Natural killer cell (primary cell): ENCODE measurements around the gene ACVR1. TPM values are rescaled to one million over a fixed set of nuclear protein-coding genes. Genes with fewer than 3 reads are reported as not detected.

ENCODE experiments used
- ATAC-seq, 3 donors: fragments of 150-1000 bp in 2 of 3; fragments of 200-7000 bp in 1 of 3; cut with Tn5 transposase; 1 replicate in 1 of 3; 2 replicates in 2 of 3; pipeline ENCODE4 v1.10.0; 2021; ENCODE audit warnings: mild to moderate bottlenecking in 2 of 3, moderate library complexity in 2 of 3
- DNase-seq, 2 donors: peaks; one replicate each; pipeline versions ENCODE4 v3.0.0 to v3.0.0-alpha.2; 2013 to 2021; ENCODE audit warnings: mixed read lengths in 1 of 2
- H3K27ac ChIP-seq: one replicate; pipeline ENCODE4 v1.5.1; 2013; ENCODE audit warnings: mild to moderate bottlenecking, low read length
- H3K27me3 ChIP-seq: one replicate; pipeline ENCODE4 v1.6.1; 2013; ENCODE audit warnings: low read length; ENCODE audit not compliant: control insufficient read depth, insufficient read depth
- H3K36me3 ChIP-seq: one replicate; pipeline ENCODE4 v1.6.1; 2013; ENCODE audit warnings: low read length; ENCODE audit not compliant: control insufficient read depth, insufficient read depth
- H3K4me1 ChIP-seq: one replicate; pipeline ENCODE4 v1.6.1; 2013; ENCODE audit warnings: low read length; ENCODE audit not compliant: control insufficient read depth, insufficient read depth
- H3K4me3 ChIP-seq: one replicate; pipeline ENCODE4 v1.5.1; 2013; ENCODE audit warnings: low read length
- H3K9me3 ChIP-seq: one replicate; pipeline ENCODE4 v1.6.1; 2013; ENCODE audit warnings: low read length; ENCODE audit not compliant: control insufficient read depth, insufficient read depth
- H3K27ac Mint-ChIP-seq, 2 donors: one replicate each; pipeline ENCODE4 v1.8.0; 2022; ENCODE audit warnings: mild to moderate bottlenecking in 2 of 2, mixed read lengths in 2 of 2, moderate library complexity in 1 of 2
- H3K27me3 Mint-ChIP-seq, 2 donors: one replicate each; pipeline ENCODE4 v1.8.0; 2022; ENCODE audit warnings: low read depth in 2 of 2, mixed read lengths in 2 of 2
- H3K36me3 Mint-ChIP-seq: one replicate; pipeline ENCODE4 v1.8.0; 2022; ENCODE audit warnings: mixed read lengths
- H3K4me1 Mint-ChIP-seq, 2 donors: one replicate each; pipeline ENCODE4 v1.8.0; 2022; ENCODE audit warnings: mixed read lengths in 2 of 2
- H3K4me3 Mint-ChIP-seq: one replicate; pipeline ENCODE4 v1.8.0; 2022; ENCODE audit warnings: mild to moderate bottlenecking, moderate library complexity, mixed read lengths
- H3K9me3 Mint-ChIP-seq, 2 donors: one replicate each; pipeline ENCODE4 v1.8.0; 2022; ENCODE audit warnings: mixed read lengths in 2 of 2
- CTCF ChIP-seq: fragments of 200-600 bp; IDR thresholded peaks from one replicate; pipeline ENCODE4 v1.8.0; 2022; ENCODE audit warnings: antibody characterized with exemption
- WGBS: methylation state at CpG from one replicate; pipeline ENCODE4 v1.1.7; 2013; ENCODE audit warnings: missing lambda C conversion rate; ENCODE audit not compliant: insufficient coverage; 5-methylcytosine and 5-hydroxymethylcytosine counted together
- intact Hi-C: fragments of 100-400 bp; cut with micrococcal nuclease; formaldehyde crosslinking; loops from one replicate; pipeline ENCODE4 v1.14.2; 2022
- total RNA-seq, 4 donors: library from RNA; stranded (reverse); fragments of 120-200 nt in 1 of 4; gene quantifications; one replicate each; pipeline versions ENCODE4 v1.2.3 to v1.2.4, GENCODE V29; 2013 to 2022

Gene ACVR1
- total RNA-seq, 3 donors from 2014 or later (not counting 1 experiment from before 2014, with no cell fraction given): 3.3 to 6.9 (median 6.1) TPM

- H3K9me3 ChIP-seq: no peaks in the 10 kb centered on the region
- WGBS: 92% methylated on average over 5 of the region's 5 CpGs
- no peak overlapping the region for H3K4me3 ChIP-seq
- no peak overlapping the region for H3K27ac ChIP-seq
- TF ChIP-seq CTCF: no peak
- Mint-ChIP-seq H3K4me1 (peaks cover 0 to 6% of the 10 kb centered on the region in 2 donors), H3K9me3 (no peaks in the 10 kb centered on the region), H3K4me3 (no peak overlapping the region), H3K27me3 (peaks cover 0 to 4% of the 10 kb centered on the region in 2 donors), H3K36me3 (no peaks in the 10 kb centered on the region), H3K27ac (no peak overlapping the region)
- intact Hi-C loops: no loop called here
- no peaks in the 10 kb centered on the region for H3K27me3 ChIP-seq
- ATAC-seq (no peak), DNase-seq (no peak)
- no peaks in the 10 kb centered on the region for H3K36me3 ChIP-seq
- H3K4me1 ChIP-seq: no peaks in the 10 kb centered on the region
These were observed 27.5 kb upstream of the ACVR1 start for GRCh38 chr2:157903626-157904025.

GRCh38 chr2:157903151-157903550 lies 27.0 kb upstream of the ACVR1 start:
- no peaks in the 10 kb centered on the region for H3K36me3 Mint-ChIP-seq

GRCh38 chr2:157902692-157903091 lies 26.6 kb upstream of the ACVR1 start:
- H3K4me3 ChIP-seq: no peak overlapping the region
- no peak for DNase-seq
- Mint-ChIP-seq H3K27ac (no peak overlapping the region), H3K9me3 (no peaks in the 10 kb centered on the region), H3K4me1 (peaks cover 4 to 12% of the 10 kb centered on the region in 2 donors), H3K27me3 (peaks cover 0 to 4% of the 10 kb centered on the region in 2 donors), H3K4me3 (no peak overlapping the region), H3K36me3 (no peaks in the 10 kb centered on the region)
- intact Hi-C loops: no loop called here
- TF ChIP-seq CTCF: no peak
- ATAC-seq: no peak
- peaks cover 4% of the 10 kb centered on the region for H3K4me1 ChIP-seq
- H3K36me3 ChIP-seq: no peaks in the 10 kb centered on the region
- WGBS: 100% methylated on average over 1 of the region's 1 CpG
- no peaks in the 10 kb centered on the region for H3K9me3 ChIP-seq
- H3K27me3 ChIP-seq: no peaks in the 10 kb centered on the region
- H3K27ac ChIP-seq: no peak overlapping the region

More at GRCh38 chr2:157903151-157903550, 27.0 kb upstream of the ACVR1 start:
- WGBS: 93% methylated on average over 3 of the region's 4 CpGs
- intact Hi-C loops: no loop called here
- Mint-ChIP-seq H3K4me1 (peaks cover 0 to 9% of the 10 kb centered on the region in 2 donors), H3K27me3 (peaks cover 0 to 4% of the 10 kb centered on the region in 2 donors), H3K27ac (no peak overlapping the region), H3K9me3 (no peaks in the 10 kb centered on the region), H3K4me3 (no peak overlapping the region)
- ATAC-seq (no peak), DNase-seq (no peak)
- no peaks in the 10 kb centered on the region for H3K36me3 ChIP-seq
- H3K27me3 ChIP-seq: no peaks in the 10 kb centered on the region
- H3K27ac ChIP-seq: no peak overlapping the region
- no peak for TF ChIP-seq CTCF
- H3K9me3 ChIP-seq: no peaks in the 10 kb centered on the region
- no peak overlapping the region for H3K4me3 ChIP-seq
- H3K4me1 ChIP-seq: no peaks in the 10 kb centered on the region

- H3K4me1 ChIP-seq: peaks cover 10% of the 10 kb centered on the region
- WGBS: 59% methylated on average over 3 of the region's 3 CpGs
- Mint-ChIP-seq H3K4me1 (peaks cover 15 to 21% of the 10 kb centered on the region in 2 donors), H3K27ac (no peak overlapping the region), H3K9me3 (no peaks in the 10 kb centered on the region), H3K36me3 (no peaks in the 10 kb centered on the region), H3K27me3 (no peaks in the 10 kb centered on the region), H3K4me3 (no peak overlapping the region)
- no peak overlapping the region for H3K4me3 ChIP-seq
- H3K27ac ChIP-seq: no peak overlapping the region
- no peaks in the 10 kb centered on the region for H3K27me3 ChIP-seq
- DNase-seq (peak in 1 of 2 donors; percentile 47), ATAC-seq (no peak)
- intact Hi-C loops: no loop called here
- no peaks in the 10 kb centered on the region for H3K36me3 ChIP-seq
- TF ChIP-seq CTCF: no peak
- H3K9me3 ChIP-seq: no peaks in the 10 kb centered on the region
These were observed 25.2 kb upstream of the ACVR1 start for GRCh38 chr2:157901325-157901724.
